Endodermal cell (in vitro differentiated cells): ENCODE data around the gene NFX1. TPM values are rescaled to one million over a fixed set of nuclear protein-coding genes. Genes with fewer than 3 reads are reported as not detected.
A peak's percentile ranks its signal among the peaks of the same experiment; 100 is the strongest.
"Not testable (repeated sequence)": the region's sequence is repeated elsewhere in the genome, so short reads cannot be mapped to it uniquely, and the experiment has no call there.

ENCODE experiments used
- DNase-seq: peaks from one replicate; pipeline ENCODE4 v3.0.0-alpha.2; 2017
- H3K27ac ChIP-seq: 2 replicates; pipeline ENCODE4 v1.5.1; 2013; ENCODE audit warnings: mild to moderate bottlenecking, low read depth, low read length, moderate library complexity
- H3K27me3 ChIP-seq: 2 replicates; pipeline ENCODE4 v1.6.1; 2013; ENCODE audit warnings: mild to moderate bottlenecking, low read length, moderate library complexity; ENCODE audit not compliant: insufficient read depth, control insufficient read depth, poor library complexity, severe bottlenecking
- H3K36me3 ChIP-seq: 2 replicates; pipeline ENCODE4 v1.7.0; 2013; ENCODE audit warnings: mild to moderate bottlenecking, low read length, moderate library complexity; ENCODE audit not compliant: control insufficient read depth, insufficient read depth
- H3K4me1 ChIP-seq: one replicate; pipeline ENCODE4 v1.7.0; 2013; ENCODE audit warnings: low read length; ENCODE audit not compliant: control insufficient read depth, insufficient read depth
- H3K4me3 ChIP-seq: 2 replicates; pipeline ENCODE4 v1.5.1; 2013; ENCODE audit warnings: mild to moderate bottlenecking, low read length, moderate library complexity
- H3K9ac ChIP-seq: 2 replicates; pipeline ENCODE4 v1.6.1; 2013; ENCODE audit warnings: mild to moderate bottlenecking, low read length, moderate library complexity; ENCODE audit not compliant: poor library complexity, severe bottlenecking; ENCODE audit errors: extremely low read depth
- H3K9me3 ChIP-seq: 2 replicates; pipeline ENCODE4 v1.6.1; 2013; ENCODE audit warnings: mild to moderate bottlenecking, low read length, moderate library complexity; ENCODE audit not compliant: control insufficient read depth
- H3K27ac Mint-ChIP-seq: 2 replicates; pipeline ENCODE4 v1.8.0; 2020; ENCODE audit warnings: mixed read lengths
- H3K27me3 Mint-ChIP-seq: 2 replicates; pipeline ENCODE4 v1.8.0; 2021; ENCODE audit warnings: mild to moderate bottlenecking, mixed read lengths; ENCODE audit not compliant: insufficient read depth
- H3K36me3 Mint-ChIP-seq: 2 replicates; pipeline ENCODE4 v1.8.0; 2020; ENCODE audit warnings: low read depth, mixed read lengths
- H3K4me1 Mint-ChIP-seq: 2 replicates; pipeline ENCODE4 v1.8.0; 2020; ENCODE audit warnings: mixed read lengths
- H3K4me3 Mint-ChIP-seq: 2 replicates; pipeline ENCODE4 v1.8.0; 2020; ENCODE audit warnings: mild to moderate bottlenecking, moderate library complexity, mixed read lengths
- H3K9me3 Mint-ChIP-seq: 2 replicates; pipeline ENCODE4 v1.8.0; 2020; ENCODE audit warnings: mild to moderate bottlenecking, mixed read lengths
- CTCF ChIP-seq: fragments of 200-600 bp; sonication (generic); conservative IDR thresholded peaks from 2 replicates; pipeline ENCODE4 v1.5.0; 2021; ENCODE audit warnings: antibody characterized with exemption, mild to moderate bottlenecking
- WGBS, 2 experiments: methylation state at CpG; one replicate each; pipeline versions ENCODE4 v1.1.5 to v1.1.7; 2013; ENCODE audit warnings: missing lambda C conversion rate in 2 of 2, mixed read lengths in 1 of 2; ENCODE audit not compliant: insufficient coverage in 1 of 2, insufficient read length in 1 of 2; 5-methylcytosine and 5-hydroxymethylcytosine counted together
- total RNA-seq, 2 donors: library from RNA; stranded (reverse); fragmentation: NEBNext Ultra II Directional in 1 of 2; extraction: Animal tissue kit (Norgen Biotek cat#: 25700) in 1 of 2; gene quantifications; 2 replicates in 1 of 2; 3 replicates in 1 of 2; pipeline ENCODE4 v1.2.1, GENCODE V29; 2021

The NFX1 gene
- total RNA-seq, 2 donors from 2014 or later = 23.1 to 24.0 TPM

DNA sequence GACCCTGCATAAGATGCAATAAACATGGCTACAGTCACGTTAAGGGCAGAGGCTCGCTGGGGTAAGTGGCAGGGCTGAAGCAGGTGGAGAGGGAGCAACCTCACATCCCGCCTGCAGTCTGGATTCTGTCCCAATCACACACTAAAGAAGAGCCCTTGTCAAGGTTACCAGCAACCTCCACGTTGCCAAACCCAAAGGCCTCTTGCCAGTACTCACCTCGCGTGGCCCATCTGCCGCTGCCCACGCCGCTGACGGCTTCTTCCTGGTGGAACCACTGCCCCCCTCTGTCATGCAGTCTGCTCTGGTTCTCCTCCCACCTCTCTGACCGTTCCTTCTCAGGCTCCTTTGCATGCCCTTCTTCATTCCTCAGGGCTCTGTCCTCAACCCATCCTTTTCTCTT, 103.3 kb downstream of the NFX1 start:
- Mint-ChIP-seq H3K36me3 (no peaks in the 10 kb centered on the region), H3K4me3 (no peak overlapping the region), H3K27me3 (peaks cover 2% of the 10 kb centered on the region), H3K27ac (no peak overlapping the region), H3K4me1 (peaks cover 14% of the 10 kb centered on the region), H3K9me3 (no peaks in the 10 kb centered on the region)
- Histone ChIP-seq H3K9ac (no peak overlapping the region), H3K36me3 (no peaks in the 10 kb centered on the region), H3K9me3 (no peaks in the 10 kb centered on the region), H3K4me1 (no peaks in the 10 kb centered on the region), H3K4me3 (no peak overlapping the region), H3K27ac (no peak overlapping the region), H3K27me3 (no peaks in the 10 kb centered on the region)
- WGBS, 2 experiments = 89 to 91% methylated on average over 7 to 11 of the region's 11 CpGs
- no peak for DNase-seq
- TF ChIP-seq CTCF = no peak

DNA sequence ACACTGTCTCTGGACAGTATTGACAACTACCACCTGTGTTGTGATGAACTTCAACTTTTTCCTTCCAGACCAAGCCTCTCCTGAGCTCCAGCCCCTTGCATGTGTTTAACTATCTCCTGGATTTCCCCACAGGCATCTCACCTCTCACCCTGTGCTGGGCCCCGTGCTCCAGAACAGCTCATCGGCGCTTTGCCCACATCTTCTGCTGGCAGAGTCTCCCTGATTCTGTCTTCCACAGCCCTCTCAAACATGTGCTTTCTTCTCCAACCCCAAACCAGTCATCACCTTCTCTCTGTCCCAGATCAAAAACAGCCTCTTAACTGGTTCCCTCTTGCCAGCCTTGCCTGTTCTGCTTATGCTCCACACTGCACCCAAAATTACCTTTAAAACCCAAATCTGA, 103.7 kb downstream of the NFX1 start:
- H3K36me3 Mint-ChIP-seq, H3K36me3 ChIP-seq, H3K27me3 ChIP-seq, H3K9ac ChIP-seq, H3K4me3 ChIP-seq, H3K9me3 ChIP-seq, H3K27ac ChIP-seq, H3K9me3 Mint-ChIP-seq, H3K4me3 Mint-ChIP-seq, H3K27ac Mint-ChIP-seq, H3K27me3 Mint-ChIP-seq, H3K4me1 ChIP-seq, DNase-seq: not testable (repeated sequence)
- WGBS, 2 experiments = 95 to 100% methylated on average over 3 of the region's 3 CpGs
- peaks cover 14% of the 10 kb centered on the region for H3K4me1 Mint-ChIP-seq

GRCh38 chr9:33395159-33395879, 105.0 kb downstream of the NFX1 start:
- peaks cover 14% of the 10 kb centered on the region for H3K4me1 Mint-ChIP-seq
- not testable (repeated sequence) for H3K27me3 ChIP-seq, H3K27ac ChIP-seq, H3K27me3 Mint-ChIP-seq, DNase-seq, H3K9me3 ChIP-seq, H3K36me3 ChIP-seq, H3K4me3 ChIP-seq, H3K36me3 Mint-ChIP-seq, H3K9ac ChIP-seq, H3K4me3 Mint-ChIP-seq, H3K4me1 ChIP-seq, H3K27ac Mint-ChIP-seq, H3K9me3 Mint-ChIP-seq
- 86 to 93% methylated on average over 11 to 15 of the region's 15 CpGs for WGBS, 2 experiments

DNA sequence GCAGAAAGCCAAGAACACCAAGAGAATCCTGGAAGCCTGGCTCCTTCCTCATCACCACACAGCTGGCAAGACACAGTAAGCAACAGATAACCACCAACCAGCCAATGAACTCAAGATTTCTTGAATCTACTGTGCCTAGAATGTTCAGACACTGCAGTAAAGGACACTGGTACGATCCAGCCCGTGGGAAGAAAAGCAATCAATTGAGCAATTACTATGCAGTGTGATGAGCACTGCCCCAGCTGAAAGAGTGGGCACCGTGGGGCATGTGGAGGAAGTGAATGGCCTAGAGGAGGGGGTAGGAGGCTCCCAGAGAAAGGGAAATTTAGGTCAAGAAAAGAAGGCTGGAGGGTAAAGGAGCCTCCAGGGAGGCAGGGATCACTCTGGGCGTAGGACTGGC, 107.5 kb downstream of the NFX1 start:
- H3K36me3 Mint-ChIP-seq, H3K27ac ChIP-seq, H3K9ac ChIP-seq, H3K27ac Mint-ChIP-seq, H3K27me3 Mint-ChIP-seq, H3K4me1 ChIP-seq, H3K4me3 Mint-ChIP-seq, DNase-seq, H3K4me3 ChIP-seq, H3K4me1 Mint-ChIP-seq, H3K9me3 Mint-ChIP-seq, H3K36me3 ChIP-seq, H3K27me3 ChIP-seq, H3K9me3 ChIP-seq: not testable (repeated sequence)
- 86% methylated on average over 2 of the region's 4 CpGs; no CpG with 5 or more reads in 1 of the 2 experiments for WGBS, 2 experiments

GRCh38 chr9:33399047-33399446, 108.7 kb downstream of the NFX1 start:
- WGBS, 2 experiments = 86 to 100% methylated on average over 3 to 4 of the region's 4 CpGs

GRCh38 chr9:33401809-33402208, 111.5 kb downstream of the NFX1 start:
- Mint-ChIP-seq H3K27ac (peak overlapping the region; percentile 30), H3K4me1 (peaks cover 14% of the 10 kb centered on the region)
- H3K36me3 Mint-ChIP-seq, H3K4me1 ChIP-seq, H3K4me3 Mint-ChIP-seq, H3K9ac ChIP-seq, H3K27me3 Mint-ChIP-seq, H3K27me3 ChIP-seq, H3K4me3 ChIP-seq, H3K36me3 ChIP-seq, H3K9me3 ChIP-seq, H3K9me3 Mint-ChIP-seq, H3K27ac ChIP-seq, DNase-seq: not testable (repeated sequence)
- 76% methylated on average over 8 of the region's 10 CpGs; no CpG with 5 or more reads in 1 of the 2 experiments for WGBS, 2 experiments

More at GRCh38 chr9:33399047-33399446, 108.7 kb downstream of the NFX1 start:
- not testable (repeated sequence) for H3K9me3 Mint-ChIP-seq, H3K4me1 ChIP-seq, DNase-seq, H3K27me3 Mint-ChIP-seq, H3K27ac Mint-ChIP-seq, H3K36me3 ChIP-seq, H3K4me3 Mint-ChIP-seq, H3K36me3 Mint-ChIP-seq, H3K27me3 ChIP-seq, H3K27ac ChIP-seq, H3K4me3 ChIP-seq, H3K4me1 Mint-ChIP-seq, H3K9me3 ChIP-seq, H3K9ac ChIP-seq
